ENCODE results near the gene MRPL53. TPM values are rescaled to one million over a fixed set of nuclear protein-coding genes. Genes with fewer than 3 reads are reported as not detected.

Gene MRPL53
- total RNA-seq, 5 donors from 2014 or later (not counting 1 experiment from before 2014, with no cell fraction given) = 53.9 to 77.9 (median 59.4) TPM

DNA sequence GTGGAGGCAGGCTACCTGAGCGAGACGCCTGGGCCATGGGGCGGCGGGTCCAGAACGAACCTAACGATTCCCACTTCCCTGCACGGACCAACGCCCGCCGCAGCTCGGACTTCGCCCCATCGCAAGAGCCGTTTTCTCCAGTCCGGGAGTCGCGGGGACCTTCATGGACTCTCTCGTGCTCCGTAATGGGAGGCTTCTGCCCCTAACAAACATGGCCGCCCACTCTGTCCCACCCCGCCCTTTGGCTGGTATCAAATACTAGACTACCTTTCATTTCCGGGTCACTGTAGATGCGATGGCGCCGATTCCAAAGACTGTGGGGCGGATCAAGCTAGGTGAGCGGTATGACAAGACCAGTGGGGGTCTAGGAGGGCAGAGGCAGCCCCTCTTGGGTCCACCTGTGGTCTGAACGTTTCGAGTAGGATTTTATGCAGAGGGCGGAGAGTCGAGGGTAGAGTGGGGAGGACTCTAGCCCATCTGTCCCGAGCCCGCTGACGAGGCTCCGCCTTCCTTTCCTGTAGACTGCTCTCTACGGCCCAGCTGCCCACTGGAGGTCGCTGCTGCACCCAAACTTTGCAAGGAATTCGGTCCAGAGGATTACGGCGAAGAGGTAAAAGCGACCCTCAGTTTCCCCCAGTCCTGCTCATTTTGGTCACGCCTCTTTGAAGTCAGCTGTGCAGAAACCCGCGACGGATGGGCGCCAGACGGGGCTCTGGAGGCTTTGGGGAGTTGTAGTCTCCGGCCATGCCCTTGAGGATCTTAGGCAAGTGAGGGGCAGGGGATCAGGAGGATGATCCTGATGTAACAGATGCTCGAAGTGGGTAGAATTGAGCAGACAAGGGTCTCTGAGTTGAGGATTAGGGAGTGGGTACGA is 10.6 kb upstream of the MRPL53 start, which contains the start of the genes CCDC142 and TTC31:
TSS of gene CCDC142 (minus strand) at position 198 of the 874 bp plus-strand sequence. CDS start at position 37, 161 bp downstream.
TSS of gene TTC31 (plus strand) at position 281 of the 874 bp plus-strand sequence. CDS start at position 296, 15 bp downstream.
- peaks cover 27% of the 10 kb centered on the region for H3K36me3 Mint-ChIP-seq
- ATAC-seq (replicated peaks in 1 of 4) = peak; percentile 90 to 94 (median 91)
- POLR2A ChIA-PET = interaction anchor here (0.6 to 1.4 kb wide), 6 partner anchors 9 to 47 kb away, joined by 3 to 6 read pairs (median 4); partner anchors contain the start of genes AUP1 (in 1 of the 2), HTRA2 (in 1 of the 2), MRPL53 (in 1 of the 2) and WBP1 (in 1 of the 2)

DNA sequence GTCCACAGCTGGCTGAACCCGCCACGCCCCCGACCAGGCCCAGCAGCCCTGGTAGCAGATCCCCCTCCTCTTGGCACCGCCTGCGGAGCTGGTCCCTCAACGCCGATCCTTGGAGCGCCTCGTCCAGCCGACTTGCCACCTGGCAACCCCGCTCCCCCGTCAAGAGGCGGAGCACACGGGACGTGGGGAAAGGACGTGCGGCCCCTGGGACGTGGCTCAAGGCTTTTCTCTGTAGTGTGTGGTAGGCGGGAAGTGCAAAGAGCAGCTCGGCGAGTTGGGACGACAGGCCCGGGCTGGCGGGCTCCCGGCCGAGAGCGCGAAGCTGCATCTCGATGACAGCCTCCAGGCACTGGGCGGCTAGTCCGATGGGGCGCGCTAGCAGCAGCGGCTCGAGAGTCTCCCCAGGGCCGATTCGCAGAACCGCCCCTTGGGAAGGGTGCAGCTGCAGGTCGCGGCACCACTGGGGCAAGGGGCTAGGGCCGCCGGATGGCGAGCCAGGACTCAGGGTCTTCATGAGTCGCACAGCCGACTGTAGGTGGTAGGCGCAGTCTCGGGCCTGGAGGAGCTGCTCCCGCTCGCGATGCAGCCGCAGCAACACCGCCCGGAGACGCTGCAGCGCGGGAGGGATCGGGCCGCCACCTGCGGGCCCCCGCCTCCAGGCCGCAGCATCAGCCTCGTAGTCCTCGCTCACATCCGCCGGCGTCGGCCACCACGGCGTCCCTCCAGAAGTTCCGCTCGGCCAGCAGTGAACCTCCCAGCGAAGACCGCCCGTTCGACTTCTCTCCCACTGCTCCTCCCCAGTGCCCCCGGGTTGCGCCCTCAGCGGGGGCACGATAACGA is 9.7 kb upstream of the MRPL53 start:
- peak overlapping the region; percentile 95 to 98 for H3K4me3 ChIP-seq (ENCODE audit: control insufficient read depth in 1 of 2, extremely low read depth in 1 of 2, low read length in 1 of 2)
- WGBS (ENCODE audit: insufficient coverage) = 3% methylated on average over 80 of the region's 80 CpGs
- ATAC-seq (replicated peaks in 1 of 4) (peak; percentile 45 to 54 (median 52)), DNase-seq (peak in 20 of 35 experiments; percentile 5 to 66 (median 34))
- H3K36me3 ChIP-seq (ENCODE audit: control insufficient read depth in 2 of 2, extremely low read depth in 1 of 2, insufficient read depth in 1 of 2, low read length in 1 of 2) = peaks cover 0 to 32% of the 10 kb centered on the region in 2 donors
- H3K4me1 ChIP-seq (ENCODE audit: control insufficient read depth in 1 of 2, extremely low read depth in 1 of 2, insufficient read depth in 2 of 2, low read length in 2 of 2) = peaks cover 13 to 30% of the 10 kb centered on the region in 2 experiments
- POLR2A ChIA-PET = interaction anchor here (0.8 to 1.4 kb wide), 4 partner anchors 8 to 15 kb away, joined by 3 to 6 read pairs (median 5); partner anchors contain the start of gene MRPL53 (in 1 of the 2)
- Mint-ChIP-seq H3K4me3 (peak overlapping the region; percentile 91 to 100 (median 99)), H3K36me3 (peaks cover 32% of the 10 kb centered on the region), H3K27ac (peak overlapping the region; percentile 99 to 100), H3K27me3 (no peaks in the 10 kb centered on the region), H3K4me1 (peaks cover 25 to 44% (median 35%) of the 10 kb centered on the region in 3 donors), H3K9me3 (no peaks in the 10 kb centered on the region)
- no peaks in the 10 kb centered on the region for H3K9me3 ChIP-seq
- H3K27ac ChIP-seq (ENCODE audit: low read length) = peak overlapping the region; percentile 67
- CTCF ChIA-PET = interaction anchor here (0.8 to 3.3 kb wide), 10 partner anchors 9 to 106 kb away, joined by 4 to 35 read pairs (median 12); partner anchors contain the start of genes INO80B (in 1 of the 2), MRPL53 (in 1 of the 2) and WBP1 (in 1 of the 2)
- H3K27me3 ChIP-seq (replicated peaks in 1 of 2; ENCODE audit: control insufficient read depth in 2 of 2, extremely low read depth in 1 of 2, insufficient read depth in 2 of 2, low read length in 1 of 2) = no peaks in the 10 kb centered on the region

More for the DNA sequence above, 10.6 kb upstream of the MRPL53 start, which contains the start of the genes CCDC142 and TTC31:
- Mint-ChIP-seq H3K27me3 (no peaks in the 10 kb centered on the region), H3K4me1 (peaks cover 25 to 44% (median 34%) of the 10 kb centered on the region in 3 donors), H3K9me3 (no peaks in the 10 kb centered on the region), H3K4me3 (peak within 1 kb of the TSS; percentile 91 to 100 (median 99)), H3K27ac (peak within 1 kb of the TSS; percentile 99 to 100)
- peaks cover 13 to 30% of the 10 kb centered on the region in 2 experiments for H3K4me1 ChIP-seq (ENCODE audit: control insufficient read depth in 1 of 2, extremely low read depth in 1 of 2, insufficient read depth in 2 of 2, low read length in 2 of 2)
- H3K9me3 ChIP-seq = no peaks in the 10 kb centered on the region
- peaks cover 0 to 31% of the 10 kb centered on the region in 2 donors for H3K36me3 ChIP-seq (ENCODE audit: control insufficient read depth in 2 of 2, extremely low read depth in 1 of 2, insufficient read depth in 1 of 2, low read length in 1 of 2)
- peak within 1 kb of the TSS; percentile 67 for H3K27ac ChIP-seq (ENCODE audit: low read length)
- CTCF ChIA-PET = interaction anchor here (0.6 to 3.3 kb wide), 15 partner anchors 10 to 287 kb away, joined by 3 to 35 read pairs (median 5); partner anchors contain the start of genes DQX1 (in 1 of the 2), INO80B (in 1 of the 2), MRPL53 (in 1 of the 2) and WBP1 (in 1 of the 2)
- H3K27me3 ChIP-seq (replicated peaks in 1 of 2; ENCODE audit: control insufficient read depth in 2 of 2, extremely low read depth in 1 of 2, insufficient read depth in 2 of 2, low read length in 1 of 2) = no peaks in the 10 kb centered on the region
- under 1% methylated on average over 45 of the region's 50 CpGs for WGBS (ENCODE audit: insufficient coverage)
- peak; percentile 87 to 95 (median 93) for DNase-seq
- H3K4me3 ChIP-seq (ENCODE audit: control insufficient read depth in 1 of 2, extremely low read depth in 1 of 2, low read length in 1 of 2) = peak within 1 kb of the TSS; percentile 95 to 98

DNA sequence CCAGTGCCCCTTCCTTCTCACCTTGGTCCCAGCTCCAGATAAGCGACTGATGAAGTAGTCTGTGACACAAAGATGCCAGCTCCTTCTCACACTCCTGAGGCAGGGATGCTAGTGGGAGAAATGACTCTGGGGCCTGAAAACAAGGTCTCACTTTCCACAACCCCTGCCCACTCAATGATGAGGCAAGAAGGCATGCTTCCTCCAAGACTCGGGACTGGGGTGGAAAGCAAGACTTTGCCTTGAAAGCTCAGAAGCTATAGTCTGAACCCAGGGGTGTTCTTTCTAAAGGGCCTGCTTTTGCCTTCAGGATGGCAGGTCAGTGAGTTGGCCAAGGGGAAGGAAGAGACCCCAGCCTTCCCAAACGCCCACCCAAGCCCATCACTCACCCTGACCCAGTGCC is 9.0 kb upstream of the MRPL53 start:
- peak overlapping the region; percentile 95 to 98 for H3K4me3 ChIP-seq (ENCODE audit: control insufficient read depth in 1 of 2, extremely low read depth in 1 of 2, low read length in 1 of 2)
- H3K4me3 Mint-ChIP-seq = peak overlapping the region; percentile 91 to 100 (median 99)
- H3K27ac Mint-ChIP-seq = no peak overlapping the region
- H3K9me3 Mint-ChIP-seq = no peaks in the 10 kb centered on the region
- H3K27ac ChIP-seq (ENCODE audit: low read length) = no peak overlapping the region
- CTCF ChIA-PET = interaction anchor here (0.9 to 3.3 kb wide), 5 partner anchors 8 to 107 kb away, joined by 4 to 35 read pairs (median 17); partner anchors contain the start of genes INO80B (in 1 of the 2), MRPL53 (in 1 of the 2) and WBP1 (in 1 of the 2)
- no CpG with 5 or more reads among the region's 3 CpGs for whole genome bisulfite sequencing (ENCODE audit: insufficient coverage)
- H3K36me3 ChIP-seq (ENCODE audit: control insufficient read depth in 2 of 2, extremely low read depth in 1 of 2, insufficient read depth in 1 of 2, low read length in 1 of 2) = peaks cover 0 to 31% of the 10 kb centered on the region in 2 donors
- DNase-seq (no peak), ATAC-seq (replicated peaks in 1 of 4) (no peak)
- H3K27me3 ChIP-seq (replicated peaks in 1 of 2; ENCODE audit: control insufficient read depth in 2 of 2, extremely low read depth in 1 of 2, insufficient read depth in 2 of 2, low read length in 1 of 2) = no peaks in the 10 kb centered on the region
- H3K4me1 Mint-ChIP-seq = peaks cover 25 to 42% (median 35%) of the 10 kb centered on the region in 3 donors
- H3K4me1 ChIP-seq (ENCODE audit: control insufficient read depth in 1 of 2, extremely low read depth in 1 of 2, insufficient read depth in 2 of 2, low read length in 2 of 2) = peaks cover 13 to 30% of the 10 kb centered on the region in 2 experiments
- POLR2A ChIA-PET = interaction anchor here in 1 of 2 donors (1.1 to 1.4 kb wide), 2 partner anchors 8 to 14 kb away, joined by 3 to 6 read pairs; no protein-coding TSS in a partner anchor
- H3K36me3 Mint-ChIP-seq = peaks cover 28% of the 10 kb centered on the region
- H3K9me3 ChIP-seq = no peaks in the 10 kb centered on the region
- H3K27me3 Mint-ChIP-seq = no peaks in the 10 kb centered on the region

DNA sequence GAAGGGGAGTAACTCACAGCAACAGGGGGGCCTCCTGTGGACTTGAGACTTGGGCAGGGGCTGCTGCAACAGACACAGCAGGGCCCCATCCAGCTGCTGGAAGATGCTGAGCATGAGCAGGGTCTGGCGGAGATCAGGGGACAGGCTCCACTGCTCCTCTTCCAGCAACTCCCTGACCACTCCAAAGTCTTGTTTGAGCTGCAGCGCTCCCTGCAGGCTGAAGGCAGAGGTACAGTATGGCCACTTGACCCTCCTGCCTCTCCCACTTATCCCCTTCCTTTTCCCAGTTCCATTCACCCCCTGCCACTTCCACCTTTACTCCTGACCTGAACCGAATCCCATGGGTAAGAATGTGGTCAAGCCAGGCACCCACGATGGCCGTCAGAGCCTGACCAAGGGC is 2.4 kb upstream of the MRPL53 start:
- ChIA-PET POLR2A (interaction anchor here in 1 of 2 donors (1.0 to 1.1 kb wide), 2 partner anchors 8 to 18 kb away, joined by 3 to 4 read pairs; partner anchors contain the start of gene TTC31), CTCF (no interaction called here)
- Histone ChIP-seq H3K27ac (ENCODE audit: low read length) (no peak overlapping the region), H3K9me3 (no peaks in the 10 kb centered on the region), H3K27me3 (replicated peaks in 1 of 2; ENCODE audit: control insufficient read depth in 2 of 2, extremely low read depth in 1 of 2, insufficient read depth in 2 of 2, low read length in 1 of 2) (no peaks in the 10 kb centered on the region), H3K4me3 (ENCODE audit: control insufficient read depth in 1 of 2, extremely low read depth in 1 of 2, low read length in 1 of 2) (no peak overlapping the region), H3K4me1 (ENCODE audit: control insufficient read depth in 1 of 2, extremely low read depth in 1 of 2, insufficient read depth in 2 of 2, low read length in 2 of 2) (peaks cover 13 to 27% of the 10 kb centered on the region in 2 experiments), H3K36me3 (ENCODE audit: control insufficient read depth in 2 of 2, extremely low read depth in 1 of 2, insufficient read depth in 1 of 2, low read length in 1 of 2) (peaks cover 9 to 33% of the 10 kb centered on the region in 2 donors)
- WGBS (ENCODE audit: insufficient coverage) = 95% methylated on average over 2 of the region's 5 CpGs
- ATAC-seq (replicated peaks in 1 of 4) (no peak), DNase-seq (no peak)
- H3K4me1 Mint-ChIP-seq = peaks cover 23 to 34% (median 25%) of the 10 kb centered on the region in 3 donors
- no peak overlapping the region for H3K4me3 Mint-ChIP-seq
- H3K9me3 Mint-ChIP-seq = no peaks in the 10 kb centered on the region
- H3K27me3 Mint-ChIP-seq = no peaks in the 10 kb centered on the region
- H3K36me3 Mint-ChIP-seq = peaks cover 28% of the 10 kb centered on the region
- H3K27ac Mint-ChIP-seq = no peak overlapping the region

DNA sequence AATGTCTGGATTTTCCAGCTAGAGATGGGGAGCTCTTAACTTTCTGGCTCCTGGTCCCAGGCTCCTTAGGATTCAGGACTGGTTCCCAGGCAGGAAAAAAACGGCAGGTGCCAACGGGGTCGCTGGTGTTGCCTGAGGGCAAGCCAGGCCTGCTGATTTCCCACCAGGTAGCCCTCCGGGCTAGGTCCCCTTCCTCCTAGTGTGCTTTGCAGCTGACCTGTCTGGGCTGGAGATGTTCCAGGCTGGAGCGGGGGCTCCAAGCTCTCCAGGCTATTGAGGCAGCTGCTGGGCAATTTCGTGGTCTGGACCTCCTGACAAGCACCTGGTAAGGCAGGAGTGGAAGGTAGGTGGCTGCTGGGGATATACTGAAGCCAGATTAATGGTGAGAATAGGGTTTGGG is 2.0 kb upstream of the MRPL53 start:
- Histone ChIP-seq H3K9me3 (no peaks in the 10 kb centered on the region), H3K36me3 (ENCODE audit: control insufficient read depth in 2 of 2, extremely low read depth in 1 of 2, insufficient read depth in 1 of 2, low read length in 1 of 2) (peaks cover 9 to 33% of the 10 kb centered on the region in 2 donors), H3K4me1 (ENCODE audit: control insufficient read depth in 1 of 2, extremely low read depth in 1 of 2, insufficient read depth in 2 of 2, low read length in 2 of 2) (peaks cover 13 to 27% of the 10 kb centered on the region in 2 experiments), H3K27ac (ENCODE audit: low read length) (no peak overlapping the region), H3K27me3 (replicated peaks in 1 of 2; ENCODE audit: control insufficient read depth in 2 of 2, extremely low read depth in 1 of 2, insufficient read depth in 2 of 2, low read length in 1 of 2) (no peaks in the 10 kb centered on the region), H3K4me3 (ENCODE audit: control insufficient read depth in 1 of 2, extremely low read depth in 1 of 2, low read length in 1 of 2) (no peak overlapping the region)
- ATAC-seq (replicated peaks in 1 of 4) (no peak), DNase-seq (no peak)
- POLR2A ChIA-PET = interaction anchor here (0.6 to 1.0 kb wide), 6 partner anchors 8 to 293 kb away, joined by 3 to 8 read pairs (median 5); partner anchors contain the start of genes TTC31 (in 2 of the 2), CCDC142 (in 1 of the 2) and LBX2 (in 1 of the 2)
- no peaks in the 10 kb centered on the region for H3K9me3 Mint-ChIP-seq
- CTCF ChIA-PET = interaction anchor here (0.6 to 2.6 kb wide), 6 partner anchors 8 to 112 kb away, joined by 3 to 17 read pairs (median 4); partner anchors contain the start of genes CCDC142 (in 1 of the 2) and TTC31 (in 1 of the 2)
- no peaks in the 10 kb centered on the region for H3K27me3 Mint-ChIP-seq
- H3K36me3 Mint-ChIP-seq = peaks cover 26% of the 10 kb centered on the region
- WGBS (ENCODE audit: insufficient coverage) = 98% methylated on average over 6 of the region's 6 CpGs
- peak overlapping the region in 1 of 3 donors; percentile 96 for H3K4me3 Mint-ChIP-seq
- H3K27ac Mint-ChIP-seq = no peak overlapping the region
- peaks cover 22 to 34% (median 24%) of the 10 kb centered on the region in 3 donors for H3K4me1 Mint-ChIP-seq

Measured in T-cell (primary cell).